HT-29 (cell line): ENCODE measurements around the gene CREG1. TPM values are rescaled to one million over a fixed set of nuclear protein-coding genes. Genes with fewer than 3 reads are reported as not detected.

ENCODE experiments used
- DNase-seq: peaks from one replicate; pipeline ENCODE4 v3.0.0-alpha.2; 2015; ENCODE audit warnings: low spot score
- total RNA-seq: library from RNA; depleted of rRNA; stranded (reverse); fragments of >200 nt; shearing (Covaris generic); gene quantifications from 2 replicates; pipeline ENCODE4 v1.2.3, GENCODE V29; 2014; rRNA removed

The CREG1 gene
- total RNA-seq, 1 experiment from 2014 or later = 27.4 TPM

DNA sequence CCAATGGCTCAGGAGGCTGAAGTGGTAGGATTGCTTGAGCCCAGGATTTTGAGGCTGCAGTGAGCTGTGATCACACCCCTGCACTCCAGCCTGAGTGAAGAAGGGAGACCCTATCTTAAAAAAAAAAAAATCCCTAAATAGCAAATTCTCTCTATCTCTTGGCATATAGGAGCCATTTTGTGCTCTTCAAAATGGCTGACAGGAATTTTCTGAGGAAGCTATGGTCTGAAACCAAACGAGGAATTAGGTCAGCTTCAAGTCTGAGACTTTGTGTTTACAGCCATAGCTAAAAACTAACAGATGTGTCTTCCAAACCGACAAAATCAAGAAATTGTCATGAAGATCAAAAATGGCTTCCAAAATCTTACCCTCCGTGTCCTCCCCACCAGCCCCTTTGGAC is 45.8 kb downstream of the CREG1 start:
- no peak for DNase-seq

DNA sequence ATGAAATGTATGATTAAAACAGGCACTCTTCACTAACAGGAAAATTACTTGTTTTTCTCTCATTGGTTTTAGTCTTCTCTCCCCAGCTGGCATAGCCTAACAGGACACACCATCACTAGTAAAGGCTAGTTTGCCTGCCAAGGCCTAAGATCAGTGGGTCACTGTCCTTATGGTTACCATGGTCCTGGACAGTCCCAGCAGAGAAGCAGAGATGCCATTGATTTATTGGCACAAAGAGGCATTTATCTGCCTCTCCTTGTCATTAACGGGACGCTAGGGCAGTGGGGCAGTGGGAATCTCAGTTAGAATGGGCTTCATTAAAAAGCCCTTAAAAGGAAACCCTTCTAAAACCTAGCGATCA is 49.1 kb downstream of the CREG1 start:
- no peak for DNase-seq

DNA sequence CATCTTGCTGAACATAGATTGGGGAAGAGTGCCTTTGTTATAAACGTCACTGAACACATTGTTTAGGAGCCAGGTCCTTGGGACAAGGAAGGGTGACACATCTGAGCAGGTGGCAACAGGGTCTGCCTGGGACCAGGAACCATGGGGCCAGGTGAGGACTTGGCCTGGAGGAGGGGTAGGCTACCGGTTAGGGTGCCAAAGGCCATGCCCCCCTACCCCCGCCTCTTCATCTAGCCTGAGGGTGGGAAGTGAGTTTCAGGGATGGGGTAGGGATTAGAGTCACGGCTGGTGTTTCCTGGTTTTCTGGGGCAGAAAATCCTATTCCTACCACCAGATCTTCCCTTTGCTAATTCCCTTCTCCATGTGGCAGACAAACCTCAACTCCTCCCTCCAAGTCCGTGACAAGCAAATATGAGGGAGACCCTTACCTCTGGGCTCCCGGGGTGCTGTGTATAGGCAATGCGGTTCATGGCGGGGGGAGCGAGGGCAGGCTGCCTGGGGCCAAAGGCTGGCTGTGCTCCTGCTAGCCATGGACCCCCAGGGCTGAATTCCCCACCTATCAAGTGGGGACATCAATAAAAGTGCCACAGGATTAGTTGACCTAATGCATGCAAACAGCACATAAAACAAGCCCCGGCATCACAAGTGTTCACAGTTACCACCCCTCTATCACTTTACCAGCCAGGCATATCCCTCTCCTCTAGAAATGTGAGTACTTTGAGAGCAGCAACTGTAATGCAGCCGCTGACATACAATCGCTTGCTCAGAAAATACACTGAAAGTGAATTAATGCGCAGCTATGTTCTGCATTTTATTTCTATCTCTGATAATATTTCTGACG is 49.7 kb downstream of the CREG1 start:
- DNase-seq = no peak

DNA sequence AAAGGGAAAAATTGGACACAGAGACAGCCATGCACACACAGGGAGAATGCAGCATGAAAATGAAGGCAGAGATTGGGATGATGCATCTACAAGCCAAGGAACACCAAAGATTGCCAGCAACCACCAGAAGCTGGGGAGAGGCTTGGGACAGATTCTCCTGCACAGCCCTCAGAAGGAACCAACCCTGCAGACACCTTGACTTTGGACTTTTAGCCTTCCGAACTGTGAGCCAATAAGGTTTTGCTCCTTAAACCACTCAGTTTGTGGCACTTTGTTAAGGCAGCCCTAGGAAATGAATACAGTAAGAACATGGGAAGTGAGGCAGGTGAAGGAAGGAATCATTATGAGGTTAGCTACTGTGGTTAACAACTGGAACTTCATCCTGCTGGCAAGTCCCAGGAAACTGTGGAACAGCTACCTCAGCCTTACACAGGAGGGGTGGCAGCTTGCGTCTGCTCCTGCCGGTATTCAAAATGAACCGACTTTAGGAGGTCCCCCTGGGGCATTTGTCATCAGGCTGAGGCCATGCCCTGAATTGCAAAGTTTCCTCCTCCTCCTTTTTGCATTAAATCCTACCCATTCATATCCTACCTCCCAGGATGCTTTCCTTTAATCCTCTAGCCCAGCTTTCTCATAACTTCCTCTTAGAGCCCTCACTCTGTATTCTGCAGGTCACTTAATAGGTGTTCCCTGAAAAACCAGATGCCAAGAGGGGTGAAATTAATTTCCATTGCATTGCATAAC is 50.7 kb downstream of the CREG1 start:
- no peak for DNase-seq

DNA sequence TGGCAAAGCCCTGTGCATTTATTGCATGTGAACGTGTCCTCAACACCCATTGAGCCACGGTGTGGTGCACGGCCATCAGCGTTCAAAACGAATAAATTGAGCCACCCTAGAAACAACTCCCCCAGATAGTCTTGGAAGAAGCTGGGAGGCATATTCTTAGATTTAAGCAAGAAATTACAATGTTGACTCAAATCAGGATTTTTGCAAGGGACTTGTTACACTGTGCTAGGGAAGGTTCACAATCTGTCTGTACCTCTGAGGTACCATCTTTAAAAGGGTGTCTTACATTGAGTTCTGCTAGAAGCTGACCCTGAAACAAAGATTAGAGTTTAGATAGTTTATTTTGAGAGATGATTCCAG is 51.4 kb downstream of the CREG1 start:
- no peak for DNase-seq

DNA sequence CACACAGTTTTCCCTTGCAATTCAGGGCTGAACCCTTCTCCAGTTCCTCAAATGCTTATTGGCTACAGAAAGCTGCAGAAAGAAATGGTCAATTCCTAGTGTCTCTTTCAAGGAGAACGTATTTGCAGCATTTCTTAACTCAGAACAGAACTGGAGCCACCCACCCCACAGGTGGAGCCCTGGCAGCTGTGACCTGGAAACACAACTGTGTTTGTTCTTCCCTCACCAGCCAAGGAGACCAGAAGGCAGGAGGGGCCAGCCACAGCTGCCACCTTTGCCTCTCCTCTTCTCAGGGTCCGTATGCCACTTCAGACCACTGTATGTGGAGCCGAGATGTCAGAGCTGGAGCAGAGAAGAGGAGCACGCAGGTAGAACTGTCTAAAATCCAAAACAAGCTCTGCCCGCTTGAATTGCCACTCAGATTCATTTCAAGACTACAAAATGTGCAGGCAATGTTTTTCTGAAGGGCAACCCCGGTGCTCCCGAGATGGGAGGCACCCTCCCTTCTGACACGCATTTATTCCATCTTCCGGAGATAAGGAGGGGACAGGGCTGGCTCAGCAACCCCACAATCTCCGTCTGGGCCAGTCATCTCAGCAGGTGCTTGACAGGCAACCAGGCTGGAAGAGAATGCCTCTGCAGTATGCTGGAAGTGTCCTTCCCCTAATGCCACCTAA is 51.9 kb downstream of the CREG1 start:
- DNase-seq = no peak

DNA sequence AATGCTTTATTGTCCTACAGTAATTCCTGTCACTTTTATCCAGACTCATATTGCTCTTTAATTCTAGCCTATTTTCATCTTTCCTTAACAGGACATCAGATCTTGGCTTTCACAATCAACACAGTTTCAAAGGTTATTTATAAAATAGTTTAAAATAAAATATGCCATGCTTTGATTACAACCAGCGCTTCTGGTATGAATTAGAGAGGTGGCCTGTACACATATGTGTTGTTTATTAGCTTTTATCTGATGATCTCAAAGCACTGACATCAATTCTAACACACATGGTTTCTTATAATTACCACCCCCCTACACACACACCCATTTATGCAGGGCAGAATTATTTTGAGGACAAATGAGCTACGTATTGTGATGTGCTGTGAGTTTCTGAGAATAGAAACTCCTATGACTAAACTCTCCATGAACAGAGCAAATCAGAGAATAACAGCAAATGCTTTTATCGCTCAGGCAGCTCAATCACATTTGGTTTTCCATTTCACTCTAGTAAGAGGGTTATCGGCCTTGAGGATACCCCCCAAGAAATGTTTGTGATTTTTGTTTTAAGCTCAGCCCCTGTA is 53.2 kb downstream of the CREG1 start:
- no peak for DNase-seq

DNA sequence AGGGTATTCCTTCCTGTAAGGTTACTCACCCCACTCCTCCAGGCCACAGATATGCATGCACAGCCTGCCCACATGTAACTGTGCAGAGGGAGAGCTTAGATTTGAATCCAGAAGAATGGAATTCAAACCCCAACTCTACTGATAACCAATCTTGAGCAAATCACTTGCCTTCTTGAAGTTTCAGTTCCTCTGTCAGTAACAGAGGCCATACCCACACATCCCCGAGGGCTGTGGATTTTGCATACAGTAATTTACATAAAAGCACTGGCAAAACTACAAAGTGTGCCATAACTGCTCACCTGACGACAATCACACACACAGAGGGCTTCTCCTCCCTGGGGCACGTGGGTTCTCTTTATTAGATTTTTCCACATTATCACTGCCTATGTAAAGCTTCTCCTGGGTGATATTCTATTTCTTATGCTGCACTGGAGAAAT is 53.9 kb downstream of the CREG1 start:
- DNase-seq = no peak

DNA sequence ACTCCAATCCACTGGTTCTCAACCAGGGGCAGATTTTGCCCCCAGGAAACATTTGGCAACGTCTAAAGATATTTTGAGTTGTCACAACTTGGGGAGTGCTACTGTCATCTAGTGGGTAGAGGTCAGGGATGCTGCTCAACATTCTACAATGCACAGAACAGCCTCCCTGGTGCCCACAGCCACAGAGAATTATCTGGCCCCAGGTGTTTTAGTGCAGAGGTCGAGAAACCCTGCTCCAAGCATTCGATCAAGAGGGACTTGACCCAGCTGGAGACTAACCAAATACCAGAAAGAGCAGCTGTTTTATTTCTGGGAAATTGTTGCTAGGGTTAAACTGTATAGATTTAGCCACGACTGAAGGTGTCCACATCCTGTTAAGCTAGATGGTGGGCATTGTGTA is 54.5 kb downstream of the CREG1 start:
- DNase-seq = no peak

DNA sequence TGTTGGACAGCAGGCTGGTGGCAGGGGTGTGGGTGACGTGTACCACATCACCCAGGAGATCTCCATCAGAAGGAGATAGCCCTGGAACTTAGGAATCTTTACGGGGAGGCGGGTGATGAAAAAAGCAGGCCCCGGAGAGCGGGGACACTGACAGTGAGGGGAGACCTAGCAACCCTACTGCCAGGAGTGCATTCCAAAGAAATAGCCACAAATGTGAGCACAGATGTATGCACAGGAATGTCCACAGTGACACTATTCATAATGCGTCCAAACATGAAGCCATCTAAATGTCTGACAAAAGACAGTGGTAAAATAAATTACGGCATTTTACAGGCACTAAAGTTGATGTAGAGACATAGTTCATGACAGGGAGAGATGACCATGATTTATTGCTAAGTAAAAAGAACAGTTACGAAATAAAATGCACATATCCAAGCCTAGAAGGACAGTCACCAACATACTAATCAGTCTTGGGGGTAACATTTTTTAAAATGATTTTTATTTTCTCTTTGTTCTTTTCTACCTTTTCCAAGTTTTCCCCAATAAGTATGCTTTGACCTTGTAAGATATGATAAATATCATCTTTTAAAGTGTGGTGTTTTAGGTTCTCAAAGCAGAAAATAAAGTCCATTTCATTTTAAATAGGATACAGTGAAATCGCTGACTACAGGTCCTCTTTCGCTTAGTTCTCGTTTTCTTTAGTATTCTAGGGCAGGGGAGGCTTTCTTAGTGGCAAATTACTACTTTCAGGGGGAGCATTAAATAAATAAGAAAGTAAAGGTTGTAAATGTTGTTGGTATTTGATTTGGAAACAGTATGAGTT is 56.6 kb downstream of the CREG1 start:
- DNase-seq = no peak

DNA sequence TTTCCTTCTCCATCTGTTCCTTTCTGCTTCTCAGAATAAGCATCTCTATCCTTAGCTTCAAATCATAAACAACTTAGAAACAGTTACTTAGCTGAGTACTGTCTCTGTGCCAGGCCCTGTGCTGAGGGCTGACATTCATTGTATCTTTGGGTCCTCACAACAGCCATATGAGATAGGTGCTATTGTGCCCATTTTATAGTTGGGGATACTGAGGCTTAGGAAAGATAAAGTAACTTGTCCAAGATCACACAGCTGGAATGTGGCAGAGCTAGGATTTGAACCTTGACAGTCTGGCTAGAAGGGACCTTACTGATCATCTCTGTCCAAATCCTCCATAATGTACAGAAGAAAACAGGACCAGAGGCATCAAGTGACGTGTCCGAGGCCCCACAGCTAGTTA is 60.2 kb downstream of the CREG1 start:
- DNase-seq = no peak

DNA sequence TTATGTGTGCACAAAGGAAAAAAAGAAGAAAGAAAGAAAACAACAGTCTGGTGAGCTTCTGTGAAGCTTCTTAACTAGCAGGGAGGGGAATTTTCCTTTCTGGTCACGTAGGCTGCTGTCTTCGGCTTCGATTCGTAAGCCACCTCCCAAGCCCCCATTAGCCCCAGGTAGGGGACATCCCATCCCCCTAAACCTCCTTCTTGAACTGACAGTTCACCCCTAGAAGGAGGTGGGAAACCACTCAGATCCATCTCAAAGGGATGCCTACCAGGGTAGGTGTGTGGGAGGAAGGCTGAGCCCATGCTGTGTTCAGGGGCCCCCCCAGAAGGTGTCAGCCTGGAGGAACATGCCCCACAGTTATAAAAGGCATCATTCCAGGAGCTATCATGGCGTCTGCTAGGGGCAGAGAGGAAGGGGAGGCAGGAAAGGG is 61.1 kb downstream of the CREG1 start:
- no peak for DNase-seq

DNA sequence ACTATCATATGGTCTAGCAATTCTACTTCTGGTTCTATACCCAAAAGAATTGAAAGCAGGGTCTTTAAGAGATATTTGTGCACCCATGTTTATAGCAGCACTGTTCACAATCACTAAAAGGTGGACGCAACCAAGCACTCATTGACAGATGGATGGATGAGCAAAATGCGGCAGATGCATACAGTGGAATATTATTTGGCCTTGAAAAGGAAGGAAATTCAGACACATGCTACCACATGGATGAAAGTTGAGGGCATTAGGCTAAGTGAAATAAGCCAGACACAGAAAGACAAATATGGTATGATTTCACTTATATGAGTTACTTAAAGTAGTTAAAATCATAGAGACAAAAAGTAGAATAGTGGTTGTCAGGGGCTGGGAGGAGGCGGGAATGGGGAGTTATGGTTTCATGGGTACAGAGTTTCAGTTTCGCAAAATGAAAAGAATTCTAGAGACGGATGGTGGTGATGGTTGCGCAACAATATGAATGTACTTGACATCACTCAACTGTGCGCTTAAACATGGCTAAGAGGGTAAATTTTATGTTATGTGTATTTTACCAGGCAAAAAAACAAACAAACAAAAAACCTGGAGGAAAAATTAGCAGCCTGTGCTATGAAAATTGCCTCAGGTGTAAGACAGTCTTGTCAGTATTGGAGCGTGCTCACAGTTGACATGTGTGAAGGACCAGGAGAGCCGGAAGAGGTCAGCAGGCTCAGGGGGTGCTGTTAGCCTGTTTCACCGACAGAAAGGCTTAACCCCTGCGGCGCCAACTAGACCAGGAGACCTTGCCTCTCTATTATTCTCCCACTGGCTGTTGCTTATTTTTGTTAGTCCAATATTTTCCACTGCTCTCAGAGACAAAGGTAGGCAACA is 61.7 kb downstream of the CREG1 start:
- DNase-seq = no peak

Other genes starting within 250 kb of the CREG1 start
- not detected in 2 replicates for gene CD247, start 35.2 kb downstream of the CREG1 start, total RNA-seq
- gene RCSD1, start 76.5 kb upstream of the CREG1 start, total RNA-seq = not detected in 2 replicates
- 42.3 and 55.1 TPM in 2 replicates for gene MPZL1, start 168.2 kb upstream of the CREG1 start, total RNA-seq